GM10248 (cell line): ENCODE results near the gene OR2AT4.

Experiments used
- CTCF ChIA-PET: fragments of 300-600 bp; sonication (Branson Sonifier 250); formaldehyde crosslinking; extraction: SDS; loops from one replicate; lab custom pipeline; 2021; ENCODE audit warnings: antibody characterized with exemption; lab: Yijun Ruan, JAX
- POLR2A ChIA-PET: fragments of 350-650 bp; sonication (Branson Sonifier 250); formaldehyde crosslinking; extraction: SDS; loops from one replicate; lab custom pipeline; 2020; ENCODE audit warnings: antibody characterized with exemption; lab: Yijun Ruan, JAX
- DNase-seq: peaks from one replicate; pipeline ENCODE4 v3.0.0; 2012; ENCODE audit errors: extremely low spot score
- CTCF ChIP-seq: IDR thresholded peaks from 2 replicates; pipeline ENCODE4 v1.5.1; 2012; ENCODE audit warnings: mild to moderate bottlenecking, low read depth; ENCODE audit errors: extremely low read depth, missing control alignments, control extremely low read depth

OR2AT4 gene

GRCh38 chr11:75132080-75132479 is 35.4 kb upstream of the OR2AT4 start:
- POLR2A ChIA-PET: no interaction called here

GRCh38 chr11:75126564-75126963 is 29.9 kb upstream of the OR2AT4 start:
- CTCF ChIA-PET: interaction anchor here (7.4 kb wide), 1 partner anchor 14 kb away, joined by 53 read pairs; no protein-coding TSS in a partner anchor
- no peak for TF ChIP-seq CTCF
- POLR2A ChIA-PET: no interaction called here
- no peak for DNase-seq

More at GRCh38 chr11:75132080-75132479, 35.4 kb upstream of the OR2AT4 start:
- CTCF ChIA-PET: interaction anchor here (4.2 to 7.4 kb wide), 2 partner anchors 9 to 116 kb away, joined by 22 to 53 read pairs; no protein-coding TSS in a partner anchor
- no peak for TF ChIP-seq CTCF
- DNase-seq: no peak

- CTCF ChIA-PET: interaction anchor here (1.1 to 1.2 kb wide), 2 partner anchors 22 to 130 kb away, joined by 5 read pairs; no protein-coding TSS in a partner anchor
- DNase-seq: no peak
- TF ChIP-seq CTCF: no peak
- POLR2A ChIA-PET: no interaction called here
Observed at GRCh38 chr11:75118577-75118976, 21.9 kb upstream of the OR2AT4 start.

GRCh38 chr11:75114465-75114864 is 17.8 kb upstream of the OR2AT4 start:
- DNase-seq: no peak
- POLR2A ChIA-PET: no interaction called here
- CTCF ChIA-PET: no interaction called here
- TF ChIP-seq CTCF: no peak

- CTCF ChIA-PET: interaction anchor here (2.2 kb wide), 1 partner anchor 28 kb away, joined by 7 read pairs; no protein-coding TSS in a partner anchor
- no peak for TF ChIP-seq CTCF
- POLR2A ChIA-PET: no interaction called here
- DNase-seq: no peak
Observed at GRCh38 chr11:75113030-75113429, 16.4 kb upstream of the OR2AT4 start.

- POLR2A ChIA-PET: no interaction called here
- no peak for DNase-seq
- CTCF ChIA-PET: interaction anchor here (2.2 kb wide), 1 partner anchor 28 kb away, joined by 7 read pairs; no protein-coding TSS in a partner anchor
- no peak for TF ChIP-seq CTCF
Observed at GRCh38 chr11:75112200-75112599, 15.5 kb upstream of the OR2AT4 start.
